GM20431 (cell line): ENCODE results near the gene CDCA5.

ENCODE experiments used
- in situ Hi-C: fragments of 300-500 bp; cut with MseI, MboI; formaldehyde crosslinking; loops from one replicate; pipeline ENCODE4 v1.15.0; 2020; ENCODE audit warnings: low sequenced_read_pairs; ENCODE audit not compliant: unreplicated experiment

Gene CDCA5, protein sequence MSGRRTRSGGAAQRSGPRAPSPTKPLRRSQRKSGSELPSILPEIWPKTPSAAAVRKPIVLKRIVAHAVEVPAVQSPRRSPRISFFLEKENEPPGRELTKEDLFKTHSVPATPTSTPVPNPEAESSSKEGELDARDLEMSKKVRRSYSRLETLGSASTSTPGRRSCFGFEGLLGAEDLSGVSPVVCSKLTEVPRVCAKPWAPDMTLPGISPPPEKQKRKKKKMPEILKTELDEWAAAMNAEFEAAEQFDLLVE

DNA sequence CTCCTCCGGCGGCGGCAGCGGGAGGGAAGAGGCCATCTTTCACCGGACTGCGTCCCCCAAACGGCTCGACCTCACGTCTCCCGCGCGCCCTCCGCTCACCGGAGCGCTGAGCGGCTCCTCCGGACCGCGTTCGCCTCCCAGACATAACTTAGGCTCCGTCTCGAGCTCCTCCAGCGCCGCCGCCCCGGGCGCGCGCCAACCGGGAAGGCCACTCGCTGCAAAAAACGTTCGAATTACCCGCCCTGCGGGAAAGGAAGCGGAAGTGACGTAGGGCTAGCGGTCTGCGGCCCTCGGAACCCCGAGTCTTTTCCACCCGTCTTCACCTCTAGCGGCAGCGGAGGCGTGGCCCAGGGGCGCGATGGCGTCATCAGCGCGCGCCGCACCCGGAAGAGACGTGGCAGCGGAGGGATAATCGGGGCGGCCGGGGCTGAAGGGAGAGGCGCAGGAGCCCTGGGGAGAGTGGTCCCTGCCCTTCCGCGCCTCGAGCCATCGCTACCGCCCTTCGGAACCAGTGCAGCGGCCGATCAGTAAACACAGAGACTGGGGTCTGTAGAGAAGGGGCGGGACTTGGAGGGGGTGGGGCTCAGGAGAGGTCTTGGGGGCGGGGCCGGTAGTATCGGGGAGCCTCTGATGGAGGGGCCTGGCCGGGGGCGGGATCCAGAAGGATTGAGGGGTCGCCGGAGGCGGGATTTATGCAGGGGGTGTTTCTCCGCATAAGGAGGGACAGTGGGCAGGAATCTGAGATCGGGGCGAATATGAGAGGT lies at the start of gene CDCA5, which contains the start of gene ZFPL1:
CDCA5 (minus strand) TSS at position 207 of the 764 bp plus-strand sequence; CDS start at position 145, 62 bp downstream.
ZFPL1 (plus strand) TSS at position 389 of the 764 bp plus-strand sequence. CDS start 477 bp downstream, outside the sequence.
- in situ Hi-C loops, result no loop called here

DNA sequence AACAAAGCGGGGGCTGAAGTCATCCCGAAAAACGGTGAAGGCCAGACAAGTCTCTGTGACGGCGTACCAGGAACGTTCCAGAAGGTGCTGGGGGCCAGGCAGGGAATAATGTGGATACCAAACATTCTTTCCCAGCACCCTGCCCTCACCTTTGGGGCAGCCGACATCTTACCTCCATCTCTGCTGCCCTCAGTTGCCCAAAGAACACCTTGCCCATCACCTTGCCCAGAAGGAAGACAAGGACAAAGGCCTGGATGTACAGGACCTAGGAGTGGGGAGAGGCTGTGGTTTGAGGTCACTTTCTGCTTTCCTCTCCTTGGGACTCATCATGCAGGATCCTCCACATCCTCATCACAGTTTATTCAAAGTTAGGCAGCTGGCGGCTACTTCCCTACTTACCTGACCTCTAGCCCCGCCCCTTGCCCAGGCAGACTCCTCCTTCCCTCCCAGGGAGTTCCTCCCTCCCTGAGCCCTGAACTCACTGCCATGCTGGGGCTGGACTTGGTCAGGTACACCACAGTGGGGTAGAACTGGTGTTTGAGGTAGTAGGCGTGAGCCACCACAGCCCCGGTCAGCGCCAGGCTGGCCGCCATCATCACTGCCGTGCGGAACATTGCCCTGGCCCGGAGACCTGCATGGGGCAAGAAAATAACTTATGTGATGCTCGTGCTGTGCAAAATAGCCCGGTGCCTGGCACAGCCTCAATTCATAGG lies 49.3 kb upstream of the CDCA5 start:
- in situ Hi-C loops, result no loop called here

DNA sequence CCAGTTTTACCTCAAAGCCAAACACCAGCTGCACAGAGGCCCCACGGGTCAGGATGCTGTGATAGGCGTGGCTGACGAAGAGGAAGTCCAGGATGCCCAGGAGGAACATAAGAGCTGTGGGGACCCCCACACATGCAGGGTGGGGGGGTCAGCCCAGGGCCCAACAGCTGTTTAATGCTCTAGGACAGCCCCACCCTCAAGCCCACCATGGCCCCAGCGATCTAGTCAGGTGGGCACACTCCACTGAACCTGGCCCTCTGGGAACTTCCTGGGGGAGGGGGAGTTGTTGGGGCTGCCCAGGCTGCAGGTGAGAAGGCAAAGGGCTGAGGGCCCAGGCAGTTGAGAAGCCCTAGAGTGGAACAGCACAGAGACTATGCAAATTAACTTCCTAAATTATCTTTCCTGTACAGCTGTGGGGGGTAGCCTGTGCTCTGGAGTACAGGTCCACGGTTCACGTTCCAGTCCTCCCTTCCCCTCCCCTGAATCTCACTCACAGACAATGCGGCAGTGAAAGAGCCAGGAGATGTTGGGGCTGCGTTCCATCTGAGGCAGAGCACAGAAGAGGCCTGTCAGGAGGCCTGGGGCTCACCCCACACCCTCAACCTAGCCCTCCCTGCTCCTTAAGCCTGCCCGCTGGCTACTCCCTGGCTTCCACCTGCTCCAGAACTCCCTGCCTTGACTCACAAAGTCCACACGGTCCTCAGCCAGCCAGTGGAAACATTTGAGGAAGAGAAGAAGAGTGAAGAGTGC lies 48.6 kb upstream of the CDCA5 start:
- in situ Hi-C loops, result no loop called here

DNA sequence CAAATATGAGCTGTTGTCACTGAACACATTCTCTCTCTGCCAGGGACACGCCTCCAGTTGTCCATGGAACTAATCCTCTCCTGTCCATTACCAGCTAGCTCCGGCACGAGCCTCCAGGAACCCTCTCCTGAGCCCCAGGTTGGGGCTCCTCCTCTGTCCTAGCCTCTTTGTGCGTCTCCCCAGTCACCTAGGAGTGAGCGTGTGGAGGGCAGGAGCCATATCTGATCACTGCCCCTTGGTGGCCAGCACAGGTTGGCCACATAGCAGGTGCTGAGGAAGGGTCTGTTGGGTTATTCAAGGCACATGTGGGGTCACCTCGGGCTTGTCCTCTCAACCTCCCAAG lies 48.0 kb upstream of the CDCA5 start:
- in situ Hi-C loops, result no loop called here

DNA sequence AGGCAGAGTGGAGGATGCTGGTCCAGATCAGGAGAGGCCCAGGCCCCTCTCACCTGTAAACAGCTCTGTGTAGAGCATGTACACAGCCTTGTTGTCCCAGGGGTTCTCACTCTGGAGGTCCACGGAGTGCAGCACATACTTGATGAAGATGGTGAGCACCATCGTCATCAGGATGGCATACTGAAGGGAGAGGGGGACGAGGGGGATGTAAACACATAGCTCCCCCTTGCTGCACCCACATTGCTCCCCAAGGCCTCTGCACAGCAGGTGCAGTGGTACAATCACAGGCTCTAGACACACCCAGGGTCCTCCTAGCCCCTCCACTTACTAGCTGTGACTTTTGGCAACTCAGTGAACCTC lies 47.6 kb upstream of the CDCA5 start:
- in situ Hi-C loops, result no loop called here

DNA sequence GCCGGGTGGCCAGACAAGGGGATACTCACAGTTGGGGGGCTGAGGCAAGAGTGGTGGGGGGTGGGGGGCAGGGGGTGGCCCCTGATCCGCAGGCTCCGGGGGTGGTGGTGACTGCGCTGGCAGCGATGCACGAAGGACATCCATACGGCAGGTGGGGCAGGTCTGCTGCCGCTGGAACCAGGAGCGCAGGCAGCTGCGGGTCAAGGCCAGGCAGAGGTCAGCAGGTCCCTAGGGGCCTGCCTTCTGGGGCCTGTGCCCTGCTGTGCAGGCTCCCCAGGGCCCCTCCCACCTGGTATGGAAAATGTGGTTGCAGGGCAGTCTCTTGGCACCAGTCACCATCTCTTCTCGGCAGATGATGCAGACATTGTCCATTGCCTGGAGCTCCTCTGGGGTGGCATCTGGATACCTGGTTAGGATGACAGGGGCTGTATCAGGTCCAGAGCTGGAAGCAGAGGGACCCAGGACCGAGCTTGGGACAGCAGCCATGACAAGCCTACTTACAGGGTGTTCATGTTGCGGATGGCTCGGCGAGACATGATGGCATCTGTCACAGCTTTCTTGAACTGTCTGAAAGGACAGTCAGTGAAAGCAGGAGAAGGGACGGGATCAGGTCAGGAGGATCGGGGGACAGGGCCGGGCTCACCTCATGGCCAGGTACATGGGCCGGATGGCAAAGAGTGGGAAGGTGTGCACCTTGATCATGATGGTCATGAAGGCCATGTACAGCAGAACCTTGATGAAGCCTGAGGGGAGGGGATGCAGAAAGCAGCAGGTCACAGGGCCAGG lies 47.0 kb upstream of the CDCA5 start:
- in situ Hi-C loops, result no loop called here

DNA sequence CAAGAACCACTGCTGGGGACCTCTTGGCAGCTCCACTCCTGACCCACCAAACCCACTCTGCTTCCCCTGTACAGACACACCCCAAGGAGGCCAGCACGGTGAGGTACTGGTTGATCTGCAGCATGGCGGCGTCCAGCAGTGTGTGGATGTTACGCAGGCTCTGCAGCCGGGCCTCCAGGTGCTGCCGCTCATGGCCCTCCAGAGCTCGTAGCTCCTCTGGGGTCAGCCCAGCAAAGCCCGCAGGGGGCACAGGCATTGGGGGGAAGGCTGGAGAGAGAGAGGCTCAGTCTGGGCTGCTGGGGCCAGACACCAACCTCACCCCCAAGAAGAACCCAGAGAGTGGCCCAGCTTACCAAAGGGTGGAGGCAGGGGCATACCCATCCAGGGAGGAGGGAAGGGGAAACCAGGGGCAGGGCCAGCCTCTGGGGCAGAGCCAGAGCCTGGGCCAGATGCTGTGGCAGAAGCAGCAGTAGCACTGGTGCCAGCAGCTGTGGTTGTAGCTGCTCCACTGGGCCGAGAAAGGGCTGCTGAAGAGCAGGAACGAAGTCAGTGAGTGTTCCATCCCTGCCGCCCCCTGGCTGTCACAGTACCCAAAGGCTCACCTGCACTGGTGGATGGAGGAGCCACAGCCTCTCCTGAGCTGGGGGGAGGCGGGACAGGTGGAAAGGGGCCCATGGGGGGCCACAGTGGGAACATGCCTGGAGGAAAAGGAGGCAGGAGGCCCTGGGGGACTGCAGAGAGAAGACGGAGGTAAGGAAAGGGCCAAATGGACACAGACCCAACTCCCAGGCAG lies 46.0 kb upstream of the CDCA5 start:
- in situ Hi-C loops, result no loop called here

DNA sequence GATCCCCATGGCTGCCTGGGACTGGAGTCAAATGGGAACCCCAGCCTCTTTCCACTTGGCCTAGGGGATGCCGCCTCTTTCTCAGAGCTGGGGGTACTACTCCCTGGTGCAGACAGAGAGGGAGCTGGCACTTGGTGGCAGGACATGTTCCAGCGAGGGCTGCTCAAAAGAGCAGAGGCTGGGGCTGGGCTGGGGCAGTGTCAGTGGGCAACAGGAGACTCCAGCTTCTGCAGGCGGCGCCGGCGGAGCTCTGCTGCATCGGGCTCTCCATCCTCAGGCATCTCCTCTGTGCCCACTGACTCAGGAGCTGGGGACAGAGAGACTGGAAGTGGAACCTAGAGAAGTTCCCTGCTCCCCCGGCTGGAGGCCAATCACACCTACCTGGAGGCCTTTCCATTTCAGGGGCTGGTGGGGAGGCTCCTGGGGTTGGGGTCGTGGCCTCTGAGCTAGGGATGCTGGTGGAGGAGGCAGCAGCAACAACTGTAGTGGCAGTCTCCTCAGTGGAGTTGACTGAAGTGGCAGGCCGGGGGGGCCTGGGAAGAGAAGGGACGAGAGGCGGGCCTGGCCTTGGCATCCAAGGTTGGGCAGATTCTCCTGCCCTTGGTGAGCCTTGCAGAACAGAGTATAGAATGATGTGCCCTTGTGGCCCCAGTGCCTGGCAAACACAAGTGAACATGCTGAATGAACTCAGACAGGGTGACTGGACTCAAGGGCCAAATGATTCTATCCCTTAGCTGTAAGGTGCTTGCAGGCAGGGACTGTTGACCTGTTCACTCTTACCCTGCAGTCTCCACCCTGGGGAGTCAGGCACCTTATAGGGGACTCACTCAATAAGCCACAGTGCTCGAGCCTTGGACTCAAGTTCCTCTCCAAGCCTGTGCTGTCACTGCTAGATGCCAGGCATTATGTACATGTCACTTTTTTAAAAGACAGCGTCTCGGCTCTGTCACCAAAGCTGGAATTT lies 44.6 kb upstream of the CDCA5 start:
- in situ Hi-C loops, result no loop called here

DNA sequence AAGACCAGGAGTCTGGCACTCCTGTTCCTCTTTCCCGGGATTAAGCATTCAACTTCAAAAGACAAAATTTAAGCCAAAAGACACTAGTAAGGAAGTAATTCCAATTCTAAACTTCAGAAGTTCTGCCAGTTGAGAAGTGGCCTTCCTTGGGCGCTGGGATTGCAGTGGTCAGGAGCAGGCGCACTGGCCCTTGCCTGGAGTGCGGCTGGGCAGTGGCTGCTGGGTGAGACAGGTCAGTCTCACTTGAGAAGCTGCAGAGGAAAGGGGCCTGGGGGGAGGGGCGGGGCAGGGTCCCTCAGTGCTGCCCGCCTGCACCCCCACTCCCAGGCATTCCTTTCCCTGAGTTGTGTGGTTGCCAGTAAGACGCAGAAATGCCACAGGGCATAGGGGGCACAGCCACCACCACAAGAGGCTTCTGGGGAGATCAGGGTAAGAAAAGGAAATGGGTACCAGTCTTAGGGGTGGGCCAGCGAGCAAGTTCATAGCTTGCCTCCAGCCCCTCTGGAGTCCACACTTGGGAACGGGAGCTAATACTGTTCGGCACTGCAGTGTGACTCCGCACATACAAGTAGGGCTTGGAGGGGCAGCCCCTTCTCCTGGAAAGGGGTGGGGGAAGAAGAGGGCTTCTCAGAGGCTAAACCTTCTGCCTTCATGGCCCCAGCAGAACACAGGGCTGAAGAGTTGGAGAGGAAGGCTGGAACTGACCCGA lies 43.8 kb upstream of the CDCA5 start:
- in situ Hi-C loops, result no loop called here

DNA sequence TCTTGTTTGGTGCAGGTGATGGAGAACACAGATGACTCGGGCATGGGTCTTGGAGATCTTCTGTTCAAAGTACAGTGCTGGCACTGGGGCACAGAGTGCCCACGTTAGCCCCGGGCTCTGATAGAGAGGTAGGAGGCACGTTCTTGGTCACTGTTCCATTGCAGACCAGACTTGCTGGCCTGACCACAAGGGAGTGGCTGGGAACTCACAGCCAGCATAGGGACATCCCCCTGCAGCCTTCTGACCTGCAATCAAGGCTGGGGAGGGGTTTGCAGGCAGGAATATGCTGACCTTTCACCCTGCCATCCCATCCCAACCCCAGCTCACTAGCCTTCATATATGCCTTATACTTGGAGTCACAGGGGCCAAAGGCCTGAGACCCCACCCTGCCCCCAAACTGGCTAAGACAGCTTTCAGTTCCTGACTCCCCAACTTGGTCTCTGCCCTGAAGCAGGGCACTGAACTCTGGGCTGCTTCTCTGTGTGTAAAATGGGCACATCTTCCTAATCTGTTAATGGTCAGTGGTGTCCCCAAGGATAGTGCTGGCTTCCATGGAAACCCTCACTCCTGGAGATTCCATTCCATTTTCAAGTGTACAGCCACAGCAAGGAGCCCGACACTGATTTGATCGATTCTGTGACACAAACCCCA lies 42.9 kb upstream of the CDCA5 start:
- in situ Hi-C loops, result no loop called here

DNA sequence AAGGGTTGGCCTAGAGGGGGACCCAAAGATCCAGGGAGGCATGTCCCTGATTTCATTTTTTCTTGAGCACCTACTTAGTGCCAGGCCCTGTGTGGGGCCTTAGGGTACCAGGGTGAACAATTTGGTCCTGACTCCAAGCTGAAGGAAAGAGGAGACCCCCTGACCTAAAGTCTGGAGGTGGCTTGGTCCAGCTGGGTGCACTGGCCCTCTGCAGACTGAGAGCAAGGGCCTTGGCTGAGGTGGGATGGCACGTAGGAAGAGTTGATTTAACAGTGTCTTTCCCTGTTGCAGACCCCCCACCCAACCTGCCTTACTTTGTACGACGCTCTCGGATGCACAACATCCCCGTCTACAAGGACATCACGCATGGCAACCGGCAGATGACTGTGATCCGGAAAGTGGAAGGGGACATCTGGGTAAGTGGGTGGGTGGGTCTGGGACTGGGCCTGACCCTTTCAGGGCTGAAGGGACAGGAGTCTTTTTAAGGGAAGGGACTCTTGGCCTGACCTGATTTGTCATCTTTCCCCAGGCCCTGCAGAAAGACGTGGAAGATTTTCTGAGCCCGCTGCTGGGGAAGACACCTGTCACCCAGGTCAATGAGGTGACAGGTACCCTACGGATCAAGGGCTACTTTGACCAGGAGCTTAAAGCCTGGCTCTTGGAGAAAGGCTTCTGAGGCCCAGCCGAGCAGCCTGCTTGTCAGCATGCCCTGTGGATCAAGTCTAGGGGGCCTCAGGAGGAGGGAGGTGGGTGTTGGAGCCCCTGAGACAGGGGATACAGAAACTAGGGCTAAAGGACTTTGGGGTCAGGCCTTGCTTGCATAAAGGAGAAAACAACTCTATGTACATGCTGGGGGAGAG lies 41.6 kb upstream of the CDCA5 start:
- in situ Hi-C loops, result no loop called here

DNA sequence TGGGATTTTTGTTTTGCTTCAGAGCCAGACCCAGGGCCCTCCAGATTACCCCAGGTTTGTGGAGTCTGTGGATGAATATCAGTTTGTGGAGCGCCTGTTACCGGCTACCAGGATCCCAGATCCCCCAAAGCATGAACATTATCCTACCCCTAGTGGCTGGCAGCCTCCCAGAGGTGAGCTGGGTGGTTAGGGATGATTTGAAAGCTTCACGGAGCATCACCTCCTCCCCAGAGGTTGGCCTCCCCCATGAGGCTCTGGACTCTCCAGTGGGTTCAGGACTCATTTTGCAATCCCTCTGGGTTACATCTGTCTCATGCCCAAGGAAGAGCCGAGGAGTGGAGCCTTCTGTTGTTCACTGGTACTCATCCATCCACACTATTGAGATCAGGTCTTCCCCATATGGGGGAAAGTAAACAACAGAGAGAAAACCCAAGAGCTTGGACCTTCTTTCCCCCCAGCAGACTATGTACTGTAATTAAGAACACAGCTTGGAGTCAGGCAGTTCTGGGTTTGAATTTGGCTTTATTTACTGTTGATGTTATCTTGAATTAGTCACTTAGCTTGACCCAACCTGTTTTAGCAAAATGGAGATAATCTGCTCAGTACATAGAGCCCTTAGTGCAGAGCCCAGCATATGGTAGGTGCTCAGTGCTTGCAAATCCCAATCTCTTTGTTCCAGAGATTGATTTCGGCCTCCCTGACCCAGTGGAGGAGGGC lies 40.8 kb upstream of the CDCA5 start:
- in situ Hi-C loops, result no loop called here

DNA sequence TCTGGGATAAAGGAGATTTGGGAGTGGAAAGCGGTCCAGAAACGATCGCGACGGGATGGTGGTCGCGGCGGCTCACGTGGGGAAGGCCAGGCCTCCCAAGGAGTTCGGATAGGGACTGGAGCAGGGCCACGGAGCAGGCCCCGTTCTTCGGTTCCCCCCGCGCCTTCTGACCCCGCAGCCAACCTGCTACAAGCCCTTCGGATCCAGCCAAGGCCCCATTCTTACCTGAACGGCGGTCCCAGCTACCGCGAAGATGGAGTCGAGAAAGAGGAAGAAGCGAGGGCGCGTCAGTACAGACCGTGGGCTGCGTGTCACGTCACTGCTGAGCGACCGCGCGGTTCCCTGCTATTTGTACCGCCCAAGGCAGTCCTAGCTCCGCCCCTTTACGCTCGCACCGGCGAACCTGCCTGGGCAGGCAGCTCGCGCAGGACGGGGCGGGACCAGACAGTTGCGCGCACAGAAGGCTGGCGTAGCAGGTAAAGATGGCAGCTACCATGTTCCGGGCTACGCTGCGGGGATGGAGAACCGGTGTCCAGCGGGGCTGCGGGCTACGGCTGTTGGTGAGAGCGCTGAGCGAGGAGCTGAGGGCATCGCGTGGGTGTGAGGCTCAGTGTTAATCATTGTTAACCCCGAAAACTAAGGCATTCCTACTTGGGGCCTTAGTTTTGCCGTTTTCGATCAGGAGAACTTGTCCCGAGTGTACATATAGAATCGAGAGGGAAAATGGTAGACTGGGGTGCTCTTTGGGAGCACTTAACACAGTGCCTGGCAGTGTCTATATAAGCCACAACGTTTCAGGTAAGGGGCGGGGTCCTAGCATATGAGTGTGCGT lies 38.2 kb upstream of the CDCA5 start, which contains the start of the genes FAU and MRPL49:
FAU (minus strand) TSS at position 270 of the 832 bp plus-strand sequence. CDS start 321 bp downstream, outside the sequence.
MRPL49 (plus strand) TSS at position 457 of the 832 bp plus-strand sequence; CDS start at position 483, 26 bp downstream.
- in situ Hi-C loops, result no loop called here

DNA sequence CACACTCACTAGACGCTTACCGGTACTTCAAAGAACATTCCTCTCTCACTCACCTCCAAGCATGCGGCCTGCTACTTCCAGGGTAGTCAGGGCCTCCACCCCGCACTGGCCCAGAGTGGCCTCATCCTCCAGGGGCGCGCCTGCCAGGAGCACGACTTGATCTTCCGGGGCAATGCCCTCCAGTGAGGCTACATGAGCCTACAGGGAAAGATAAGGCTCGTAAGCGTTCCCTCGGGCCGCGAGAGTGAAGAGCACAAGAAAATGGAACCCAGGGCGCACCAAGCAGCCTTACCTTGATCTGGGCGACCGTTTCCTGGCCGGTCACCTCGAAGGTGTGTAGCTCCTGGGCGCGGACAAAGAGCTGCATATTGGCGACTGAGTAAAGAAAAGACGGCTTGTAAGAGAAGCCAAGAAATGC lies 37.6 kb upstream of the CDCA5 start:
- in situ Hi-C loops, result no loop called here
